GM15510 (cell line): Measurements from ENCODE around the gene PTPN6.
A peak's percentile ranks its signal among the peaks of the same experiment; 100 is the strongest.

Source experiments
- POLR2A ChIP-seq: IDR thresholded peaks from 3 replicates; pipeline ENCODE4 v1.6.1; 2011; ENCODE audit warnings: borderline replicate concordance; ENCODE audit not compliant: insufficient read length; ENCODE audit errors: extremely low read depth

PTPN6 gene

GRCh38 chr12:6956021-6956727, 5.0 kb downstream of the PTPN6 start:
- TF ChIP-seq POLR2A: peak; percentile 44

- TF ChIP-seq POLR2A: peak; percentile 5
These were observed 6.1 kb downstream of the PTPN6 start for GRCh38 chr12:6957151-6957701.

- TF ChIP-seq POLR2A: peak; percentile 39
These were observed 6.8 kb downstream of the PTPN6 start for GRCh38 chr12:6957741-6958608.

- TF ChIP-seq POLR2A: no peak
These were observed 7.5 kb downstream of the PTPN6 start for GRCh38 chr12:6958609-6959057.

- TF ChIP-seq POLR2A: peak; percentile 67
These were observed 8.1 kb downstream of the PTPN6 start for GRCh38 chr12:6959058-6959804.

- TF ChIP-seq POLR2A: no peak
These were observed 8.8 kb downstream of the PTPN6 start for GRCh38 chr12:6959805-6960592.

GRCh38 chr12:6960593-6961277, 9.6 kb downstream of the PTPN6 start:
- peak; percentile 42 for TF ChIP-seq POLR2A

GRCh38 chr12:6961278-6961694, 10.1 kb downstream of the PTPN6 start:
- TF ChIP-seq POLR2A: no peak

- TF ChIP-seq POLR2A: peak; percentile 42
These were observed 10.6 kb downstream of the PTPN6 start for GRCh38 chr12:6961695-6962284.

GRCh38 chr12:6962285-6963015, 11.3 kb downstream of the PTPN6 start:
- no peak for TF ChIP-seq POLR2A

- no peak for TF ChIP-seq POLR2A
These were observed 12.0 kb downstream of the PTPN6 start for GRCh38 chr12:6963016-6963731.
